OCI-LY3 (cell line): ENCODE data around the gene APOBEC3B.
"Not testable (repeated sequence)": the region's sequence is repeated elsewhere in the genome, so short reads cannot be mapped to it uniquely, and the experiment has no call there.

Experiments
- H2AFZ ChIP-seq: fragments of 200-600, 300-600 bp; shearing (Covaris generic); 2 replicates; pipeline ENCODE4 v1.6.0; 2014; ENCODE audit warnings: antibody characterized with exemption, low read depth, low read length
- H3K27ac ChIP-seq: fragments of 200-600, 300-600 bp; sonication (generic); 2 replicates; pipeline ENCODE4 v1.5.1; 2014; ENCODE audit warnings: mild to moderate bottlenecking, low read length, moderate library complexity, mixed read lengths
- H3K27me3 ChIP-seq: fragments of 200-600, 300-600 bp; sonication (generic); 2 replicates; pipeline ENCODE4 v1.6.1; 2014; ENCODE audit warnings: low read depth, low read length, mixed read lengths
- H3K36me3 ChIP-seq: fragments of 200-600, 300-600 bp; sonication (generic); replicated peaks from 2 replicates; pipeline ENCODE3; 2014; ENCODE audit warnings: low read depth, low read length, mixed read lengths
- H3K4me1 ChIP-seq: fragments of 300-600, 200-600 bp; sonication (generic); 2 replicates; pipeline ENCODE4 v1.6.1; 2014; ENCODE audit warnings: low read length, mixed read lengths
- H3K4me2 ChIP-seq: fragments of 200-600, 300-600 bp; sonication (generic); 2 replicates; pipeline ENCODE4 v1.6.1; 2014; ENCODE audit warnings: low read length, mixed read lengths
- H3K4me3 ChIP-seq: fragments of 300-600, 200-600 bp; sonication (generic); 2 replicates; pipeline ENCODE4 v1.5.1; 2014; ENCODE audit warnings: antibody characterized with exemption, mild to moderate bottlenecking, low read length, moderate library complexity
- H3K79me2 ChIP-seq: fragments of 300-600, 200-600 bp; shearing (Covaris generic); 2 replicates; pipeline ENCODE4 v1.6.1; 2014; ENCODE audit warnings: mild to moderate bottlenecking, low read length, mixed read lengths
- H3K9ac ChIP-seq: fragments of 300-600, 200-600 bp; shearing (Covaris generic); 2 replicates; pipeline ENCODE4 v1.6.0; 2014; ENCODE audit warnings: mild to moderate bottlenecking, low read length, moderate library complexity
- H3K9me3 ChIP-seq: fragments of 200-600, 300-600 bp; shearing (Covaris generic); 2 replicates; pipeline ENCODE4 v1.6.1; 2014; ENCODE audit warnings: low read length, mixed read lengths; ENCODE audit not compliant: insufficient read depth
- H4K20me1 ChIP-seq: fragments of 200-600, 300-600 bp; sonication (generic); 2 replicates; pipeline ENCODE4 v1.6.1; 2016; ENCODE audit warnings: low read length, mixed read lengths; ENCODE audit not compliant: insufficient read depth
- EZH2phosphoT487 ChIP-seq: fragments of 200-600 bp; shearing (Covaris generic); IDR thresholded peaks from 2 replicates; pipeline ENCODE4 v1.6.1; 2018; ENCODE audit warnings: antibody characterized with exemption, mixed run types, low read depth
- TF ChIP-seq, protein P1 (sequence below): fragments of 200-600, 300-600 bp; sonication (generic); IDR thresholded peaks from 2 replicates; pipeline ENCODE4 v1.5.1; 2014; ENCODE audit warnings: antibody characterized with exemption, low read length, low read depth

APOBEC3B gene

DNA sequence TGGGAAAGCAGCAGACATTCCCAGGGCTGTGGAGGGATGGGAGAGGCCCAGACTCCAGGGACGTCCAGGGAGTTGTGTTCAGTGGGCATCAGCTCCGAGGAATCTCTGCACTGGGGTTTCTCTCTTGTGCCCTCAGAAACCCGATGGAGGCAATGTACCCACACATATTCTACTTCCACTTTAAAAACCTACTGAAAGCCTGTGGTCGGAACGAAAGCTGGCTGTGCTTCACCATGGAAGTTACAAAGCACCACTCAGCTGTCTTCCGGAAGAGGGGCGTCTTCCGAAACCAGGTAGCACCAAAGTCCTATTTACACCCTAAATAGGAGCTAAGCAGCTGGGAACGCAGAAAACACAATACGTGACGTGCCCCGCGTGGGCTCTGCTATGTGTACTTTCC is 47.1 kb downstream of the APOBEC3B start:
- Histone ChIP-seq H3K4me3 (peak overlapping the region; percentile 57), H3K4me1 (peaks cover 7% of the 10 kb centered on the region), H4K20me1 (no peaks in the 10 kb centered on the region), H3K9me3 (no peaks in the 10 kb centered on the region), H3K9ac (peak overlapping the region; percentile 21; the same call in 1 of the 2 replicates), H3K79me2 (no peaks in the 10 kb centered on the region), H3K27ac (no peak overlapping the region), H2AFZ (peak overlapping the region; percentile 66; the same call in 1 of the 2 replicates), H3K27me3 (no peaks in the 10 kb centered on the region), H3K36me3 (no peaks in the 10 kb centered on the region), H3K4me2 (peak overlapping the region; percentile 66)
- TF ChIP-seq, protein P1, sequence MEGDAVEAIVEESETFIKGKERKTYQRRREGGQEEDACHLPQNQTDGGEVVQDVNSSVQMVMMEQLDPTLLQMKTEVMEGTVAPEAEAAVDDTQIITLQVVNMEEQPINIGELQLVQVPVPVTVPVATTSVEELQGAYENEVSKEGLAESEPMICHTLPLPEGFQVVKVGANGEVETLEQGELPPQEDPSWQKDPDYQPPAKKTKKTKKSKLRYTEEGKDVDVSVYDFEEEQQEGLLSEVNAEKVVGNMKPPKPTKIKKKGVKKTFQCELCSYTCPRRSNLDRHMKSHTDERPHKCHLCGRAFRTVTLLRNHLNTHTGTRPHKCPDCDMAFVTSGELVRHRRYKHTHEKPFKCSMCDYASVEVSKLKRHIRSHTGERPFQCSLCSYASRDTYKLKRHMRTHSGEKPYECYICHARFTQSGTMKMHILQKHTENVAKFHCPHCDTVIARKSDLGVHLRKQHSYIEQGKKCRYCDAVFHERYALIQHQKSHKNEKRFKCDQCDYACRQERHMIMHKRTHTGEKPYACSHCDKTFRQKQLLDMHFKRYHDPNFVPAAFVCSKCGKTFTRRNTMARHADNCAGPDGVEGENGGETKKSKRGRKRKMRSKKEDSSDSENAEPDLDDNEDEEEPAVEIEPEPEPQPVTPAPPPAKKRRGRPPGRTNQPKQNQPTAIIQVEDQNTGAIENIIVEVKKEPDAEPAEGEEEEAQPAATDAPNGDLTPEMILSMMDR: peak; percentile 30
- TF ChIP-seq EZH2phosphoT487: no peak

DNA sequence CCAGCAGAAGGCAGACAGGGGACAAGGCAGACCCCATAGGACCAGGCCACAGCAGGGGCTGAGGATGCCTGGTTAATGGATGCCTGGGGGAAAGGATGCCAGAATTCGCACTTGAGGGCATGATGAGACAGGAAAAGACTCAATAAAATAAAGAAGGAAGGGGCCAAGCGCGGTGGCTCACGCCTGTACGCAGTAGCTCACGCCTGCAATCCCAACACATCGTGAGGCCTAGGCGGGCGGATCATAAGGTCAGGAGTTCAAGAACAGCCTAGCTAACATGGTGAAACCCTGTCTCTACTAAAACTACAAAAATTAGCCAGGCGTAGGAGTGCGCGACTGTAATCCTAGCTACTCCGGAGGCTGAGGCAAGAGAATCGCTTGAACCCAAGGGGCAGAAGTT is 48.6 kb downstream of the APOBEC3B start:
- H3K4me3 ChIP-seq: no peak overlapping the region
- TF ChIP-seq, protein P1: no peak
- TF ChIP-seq EZH2phosphoT487: no peak
- H3K79me2 ChIP-seq: no peaks in the 10 kb centered on the region
- H3K4me2 ChIP-seq: no peak overlapping the region
- H2AFZ ChIP-seq: no peak overlapping the region
- peaks cover 7% of the 10 kb centered on the region for H3K4me1 ChIP-seq
- H4K20me1 ChIP-seq: no peaks in the 10 kb centered on the region
- H3K36me3 ChIP-seq: no peaks in the 10 kb centered on the region
- H3K27me3 ChIP-seq: no peaks in the 10 kb centered on the region
- H3K27ac ChIP-seq: no peak overlapping the region
- no peaks in the 10 kb centered on the region for H3K9me3 ChIP-seq
- no peak overlapping the region for H3K9ac ChIP-seq

DNA sequence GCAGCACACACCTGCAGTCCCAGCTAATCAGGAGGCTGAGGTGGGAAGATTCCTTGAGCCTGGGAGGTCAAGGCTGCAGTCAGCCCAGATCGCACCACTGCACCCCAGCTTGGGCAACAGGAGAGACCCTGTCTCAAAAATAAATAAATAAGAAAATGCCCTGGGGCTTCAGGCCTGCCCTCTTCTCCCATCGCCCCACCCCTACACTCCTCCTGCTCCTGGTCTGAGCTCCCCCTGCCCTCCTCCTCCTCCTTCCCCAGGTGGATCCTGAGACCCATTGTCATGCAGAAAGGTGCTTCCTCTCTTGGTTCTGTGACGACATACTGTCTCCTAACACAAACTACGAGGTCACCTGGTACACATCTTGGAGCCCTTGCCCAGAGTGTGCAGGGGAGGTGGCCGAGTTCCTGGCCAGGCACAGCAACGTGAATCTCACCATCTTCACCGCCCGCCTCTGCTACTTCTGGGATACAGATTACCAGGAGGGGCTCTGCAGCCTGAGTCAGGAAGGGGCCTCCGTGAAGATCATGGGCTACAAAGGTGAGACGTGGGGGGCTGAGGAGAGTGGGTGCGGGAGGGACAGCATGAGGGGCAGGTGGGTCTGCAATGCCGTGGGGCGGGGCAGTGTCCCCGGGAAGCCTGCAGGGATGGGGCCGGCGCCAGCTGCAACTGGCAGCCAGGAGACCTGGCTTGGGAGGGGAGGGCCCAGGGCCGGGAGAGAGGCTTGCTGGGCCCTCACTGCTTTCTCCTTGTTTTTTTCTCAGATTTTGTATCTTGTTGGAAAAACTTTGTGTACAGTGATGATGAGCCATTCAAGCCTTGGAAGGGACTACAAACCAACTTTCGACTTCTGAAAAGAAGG is 49.5 kb downstream of the APOBEC3B start:
- not testable (repeated sequence) for H3K4me2 ChIP-seq, H3K27ac ChIP-seq, H4K20me1 ChIP-seq

DNA sequence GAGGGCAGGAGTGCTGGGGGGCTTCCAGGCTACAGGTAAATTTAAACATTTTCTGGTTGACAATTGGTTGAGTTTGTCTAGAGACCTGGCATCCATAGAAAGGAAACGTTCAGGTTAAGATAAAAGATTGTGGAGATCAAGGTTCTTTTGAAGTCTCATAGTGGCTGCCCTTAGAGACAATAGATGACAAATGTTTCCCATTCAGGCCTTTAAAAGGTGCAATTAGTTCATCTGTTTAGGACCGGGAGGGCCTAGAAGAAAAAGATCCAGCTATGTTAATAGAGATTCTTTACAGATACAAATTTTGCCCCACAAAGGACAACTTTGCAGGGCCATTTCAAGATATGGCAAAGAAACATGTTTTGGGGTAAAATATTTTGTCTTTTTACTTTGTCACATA is 54.9 kb downstream of the APOBEC3B start:
- H3K4me3 ChIP-seq, H3K4me1 ChIP-seq, H3K9me3 ChIP-seq, H3K27me3 ChIP-seq, H4K20me1 ChIP-seq, H3K27ac ChIP-seq, H3K36me3 ChIP-seq, H3K79me2 ChIP-seq, H3K4me2 ChIP-seq, H3K9ac ChIP-seq, H2AFZ ChIP-seq: not testable (repeated sequence)

More for the DNA sequence above, 49.5 kb downstream of the APOBEC3B start:
- peaks cover 10% of the 10 kb centered on the region for H3K4me1 ChIP-seq
- H3K4me3 ChIP-seq, H3K9ac ChIP-seq, H3K79me2 ChIP-seq, H3K27me3 ChIP-seq, H3K36me3 ChIP-seq, H3K9me3 ChIP-seq, H2AFZ ChIP-seq: not testable (repeated sequence)

DNA sequence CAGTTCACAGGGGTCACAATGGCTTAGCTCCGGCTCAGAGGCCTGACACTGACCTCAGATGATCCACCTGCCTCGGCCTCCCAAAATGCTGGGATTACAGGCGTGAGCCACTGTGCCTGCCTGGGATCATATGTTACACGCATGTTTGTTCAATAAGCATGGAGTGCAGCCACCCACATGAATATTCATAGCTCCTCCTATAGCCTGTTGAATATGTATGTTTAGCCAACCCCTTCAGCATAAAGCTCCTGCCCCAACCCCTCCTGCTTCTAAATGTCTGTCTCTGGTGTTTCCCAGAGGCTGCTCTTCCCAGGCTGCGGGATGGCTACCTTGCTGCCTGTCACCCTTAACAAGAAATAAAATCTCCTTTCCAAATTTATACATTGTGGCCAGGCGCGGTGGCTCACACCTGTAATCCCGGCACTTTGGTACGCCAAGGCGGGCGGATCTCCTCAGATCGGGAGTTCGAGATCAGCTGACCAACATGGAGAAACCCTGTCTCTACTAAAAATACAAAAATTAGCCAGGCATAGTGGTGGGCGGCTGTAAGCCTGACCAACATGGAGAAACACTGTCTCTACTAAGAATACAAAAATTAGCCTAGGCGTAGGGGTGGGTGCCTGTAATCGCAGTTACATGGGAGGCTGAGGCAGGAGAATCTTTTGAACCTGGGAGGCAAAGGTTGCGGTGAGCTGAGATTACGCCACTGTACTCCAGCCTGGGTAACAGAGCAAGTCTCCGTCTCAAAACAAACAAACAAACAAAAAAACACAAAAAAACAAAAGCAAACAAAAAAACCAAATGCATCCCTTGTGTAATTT is 57.4 kb downstream of the APOBEC3B start:
- no peaks in the 10 kb centered on the region for H3K36me3 ChIP-seq
- H3K27me3 ChIP-seq: no peaks in the 10 kb centered on the region
- no peak overlapping the region for H3K27ac ChIP-seq
- H2AFZ ChIP-seq: 0 out of 2 replicates have a peak overlapping the region, but pooled peaks have one; percentile 41
- H3K4me2 ChIP-seq: peak overlapping the region; percentile 79
- no peak overlapping the region; the same call in 1 of the 2 replicates for H3K9ac ChIP-seq
- H3K79me2 ChIP-seq: no peaks in the 10 kb centered on the region
- H4K20me1 ChIP-seq: no peaks in the 10 kb centered on the region
- TF ChIP-seq, protein P1: no peak
- TF ChIP-seq EZH2phosphoT487: no peak
- H3K4me1 ChIP-seq: peaks cover 10% of the 10 kb centered on the region; the same call in 1 of the 2 replicates
- H3K4me3 ChIP-seq: peak overlapping the region; percentile 80
- no peaks in the 10 kb centered on the region for H3K9me3 ChIP-seq

DNA sequence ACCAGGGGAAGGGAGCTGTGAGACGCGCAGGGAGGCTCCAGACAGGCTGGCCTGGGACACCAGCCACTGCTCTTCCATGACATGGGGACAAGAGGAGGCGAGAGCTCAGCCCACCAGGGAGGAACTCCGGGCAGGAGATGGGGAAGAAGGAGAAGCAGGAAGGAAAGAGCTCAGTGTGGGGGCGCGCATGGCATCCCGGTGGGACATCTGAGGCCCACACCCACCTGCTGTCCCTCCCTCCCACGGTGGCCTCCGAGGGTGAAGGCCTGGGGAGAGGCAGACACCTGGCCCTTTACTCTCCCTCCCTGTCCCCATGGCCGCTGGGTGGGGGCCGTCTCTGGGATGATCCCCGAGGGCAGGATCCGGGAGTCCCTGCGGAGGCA is 58.0 kb downstream of the APOBEC3B start:
- H2AFZ ChIP-seq: peak overlapping the region; percentile 41; the same call in 1 of the 2 replicates
- not testable (repeated sequence) for H3K9me3 ChIP-seq, H3K27ac ChIP-seq, H3K27me3 ChIP-seq, H3K36me3 ChIP-seq, H3K79me2 ChIP-seq, H3K4me1 ChIP-seq, H4K20me1 ChIP-seq
- H3K9ac ChIP-seq: peak overlapping the region; percentile 68
- H3K4me2 ChIP-seq: peak overlapping the region; percentile 79
- H3K4me3 ChIP-seq: peak overlapping the region; percentile 80
